Activated gamma-delta T cell treated with Interleukin-2 at 50 U/mL for 16 hours (primary cell): ENCODE data around the gene SERHL2.
"Not testable (repeated sequence)": the region's sequence is repeated elsewhere in the genome, so short reads cannot be mapped to it uniquely, and the experiment has no call there.

Source experiments
- DNase-seq: peaks from one replicate; pipeline ENCODE4 v3.0.0-alpha.2; 2020

Gene SERHL2

DNA sequence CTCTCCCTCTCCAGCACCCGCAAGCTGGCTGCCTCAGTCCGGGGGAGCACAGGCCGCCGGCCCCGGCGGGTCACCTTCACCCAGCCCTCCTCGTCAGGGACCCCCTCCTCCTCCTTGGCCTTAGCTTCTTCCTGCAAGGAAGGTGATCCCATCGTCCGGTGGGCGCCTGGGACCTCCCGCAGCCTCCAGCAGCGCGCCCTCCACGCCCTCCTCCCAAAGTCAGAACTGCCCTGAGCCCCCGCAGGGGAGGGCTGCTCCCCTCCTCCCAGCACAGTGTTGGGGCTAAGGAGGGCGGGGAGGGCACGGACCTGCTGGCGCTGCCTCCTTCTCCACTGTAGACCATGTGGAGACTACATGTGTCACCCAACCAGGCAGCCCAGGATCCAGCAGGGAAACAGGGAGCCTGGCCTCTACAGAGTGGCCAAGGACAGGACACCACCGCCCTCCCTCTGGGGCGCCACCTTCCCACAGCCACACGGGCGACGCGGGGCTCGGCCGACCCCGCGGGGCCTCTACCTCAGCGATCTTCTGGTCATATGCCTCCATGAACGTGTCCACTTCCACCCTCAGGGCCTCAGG, 22.3 kb downstream of the SERHL2 start:
- not testable (repeated sequence) for DNase-seq

DNA sequence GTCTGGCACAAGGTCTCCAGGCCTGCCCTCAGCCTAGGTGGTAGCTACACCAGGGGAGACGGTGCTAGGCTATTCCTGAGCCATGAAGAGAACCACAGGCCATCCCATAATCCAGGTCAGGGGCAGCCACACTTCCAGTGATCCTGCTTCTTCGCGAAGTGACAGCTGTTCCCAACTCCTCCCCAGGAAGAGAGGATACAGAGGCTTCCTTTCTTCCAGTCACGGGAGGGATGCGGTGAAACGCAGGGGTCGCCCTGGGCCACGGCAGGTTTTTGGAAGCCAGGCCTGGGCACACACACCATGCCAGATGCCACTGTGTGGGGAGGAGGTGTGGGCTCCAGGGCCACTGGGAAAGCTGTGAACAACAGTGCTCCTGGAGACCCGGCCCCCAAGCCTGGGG, 23.4 kb downstream of the SERHL2 start:
- DNase-seq: not testable (repeated sequence)

DNA sequence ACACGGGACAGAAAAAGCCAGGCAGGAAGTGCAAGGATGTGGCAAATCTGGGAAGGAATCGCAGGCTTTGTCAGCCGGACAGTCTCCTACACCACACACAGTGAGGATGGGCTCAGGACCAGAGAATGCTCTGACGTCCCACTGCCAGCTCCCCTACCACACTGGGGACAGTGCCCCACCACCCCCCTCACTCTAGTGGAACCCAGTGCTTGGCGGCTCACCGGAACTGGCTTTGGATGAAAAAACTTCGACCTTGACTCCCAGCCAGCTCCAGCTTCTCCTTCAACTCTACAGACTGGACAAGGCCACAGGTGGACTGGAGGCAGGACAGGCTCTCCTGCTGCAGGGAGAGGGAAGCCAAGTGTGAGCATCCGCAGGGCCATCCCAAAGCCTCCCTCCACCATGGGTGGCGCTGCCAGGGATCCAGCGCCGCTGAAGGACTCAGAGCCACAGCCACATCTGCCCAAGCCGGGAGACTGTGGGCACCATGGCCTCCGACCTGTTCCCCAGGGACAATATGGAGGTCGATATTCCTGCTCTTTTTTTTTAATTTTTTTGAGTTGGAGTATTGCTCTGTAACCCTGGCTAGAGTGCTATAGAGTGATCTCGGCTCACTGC, 24.0 kb downstream of the SERHL2 start:
- no peak for DNase-seq

DNA sequence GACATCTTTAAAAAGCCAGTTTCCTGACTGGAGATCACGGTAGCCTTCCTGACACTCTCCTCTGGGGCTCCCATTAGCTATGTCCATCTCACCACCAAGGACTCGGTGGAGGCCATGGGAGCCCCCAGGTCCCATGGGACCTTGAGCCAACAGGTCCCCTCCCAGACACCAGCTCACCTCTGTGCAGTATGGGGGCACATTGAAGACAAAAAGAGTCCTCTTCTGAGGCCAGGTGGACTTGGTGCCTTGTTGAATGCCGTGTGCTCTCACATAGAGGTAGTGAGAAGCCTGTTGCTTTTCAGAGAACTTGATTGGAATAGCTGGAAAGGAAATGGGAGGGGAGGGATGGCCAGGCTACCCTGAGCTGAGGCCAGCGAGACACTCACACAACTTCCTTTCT, 26.3 kb downstream of the SERHL2 start:
- not testable (repeated sequence) for DNase-seq

DNA sequence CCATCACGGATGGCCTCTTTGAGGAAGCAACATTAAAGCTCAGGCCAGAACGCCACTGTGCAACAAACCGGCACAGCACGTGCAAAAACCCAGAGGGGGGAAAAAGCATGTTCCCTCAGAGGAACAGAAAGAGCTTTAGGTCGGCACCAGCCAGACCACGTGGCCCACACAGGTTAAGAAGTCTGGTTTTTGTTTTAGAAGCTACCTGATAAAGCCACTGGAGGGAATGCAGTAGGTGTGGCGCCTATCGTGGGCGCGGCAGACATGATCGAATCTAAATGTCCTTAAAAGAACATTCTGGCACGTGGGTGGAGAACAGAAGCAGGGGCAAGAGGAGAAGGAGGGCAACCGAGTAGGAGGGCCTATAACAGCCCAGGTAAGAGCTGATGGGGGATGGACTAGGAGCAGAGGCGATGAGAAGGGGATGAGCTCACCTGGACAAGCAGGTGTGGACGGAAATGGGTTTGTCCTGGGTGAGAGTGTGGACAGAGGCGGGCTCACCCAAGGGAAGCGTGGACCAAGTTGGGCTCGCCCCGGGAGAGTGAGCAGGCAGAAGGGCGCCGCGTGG, 27.5 kb downstream of the SERHL2 start:
- DNase-seq: not testable (repeated sequence)

DNA sequence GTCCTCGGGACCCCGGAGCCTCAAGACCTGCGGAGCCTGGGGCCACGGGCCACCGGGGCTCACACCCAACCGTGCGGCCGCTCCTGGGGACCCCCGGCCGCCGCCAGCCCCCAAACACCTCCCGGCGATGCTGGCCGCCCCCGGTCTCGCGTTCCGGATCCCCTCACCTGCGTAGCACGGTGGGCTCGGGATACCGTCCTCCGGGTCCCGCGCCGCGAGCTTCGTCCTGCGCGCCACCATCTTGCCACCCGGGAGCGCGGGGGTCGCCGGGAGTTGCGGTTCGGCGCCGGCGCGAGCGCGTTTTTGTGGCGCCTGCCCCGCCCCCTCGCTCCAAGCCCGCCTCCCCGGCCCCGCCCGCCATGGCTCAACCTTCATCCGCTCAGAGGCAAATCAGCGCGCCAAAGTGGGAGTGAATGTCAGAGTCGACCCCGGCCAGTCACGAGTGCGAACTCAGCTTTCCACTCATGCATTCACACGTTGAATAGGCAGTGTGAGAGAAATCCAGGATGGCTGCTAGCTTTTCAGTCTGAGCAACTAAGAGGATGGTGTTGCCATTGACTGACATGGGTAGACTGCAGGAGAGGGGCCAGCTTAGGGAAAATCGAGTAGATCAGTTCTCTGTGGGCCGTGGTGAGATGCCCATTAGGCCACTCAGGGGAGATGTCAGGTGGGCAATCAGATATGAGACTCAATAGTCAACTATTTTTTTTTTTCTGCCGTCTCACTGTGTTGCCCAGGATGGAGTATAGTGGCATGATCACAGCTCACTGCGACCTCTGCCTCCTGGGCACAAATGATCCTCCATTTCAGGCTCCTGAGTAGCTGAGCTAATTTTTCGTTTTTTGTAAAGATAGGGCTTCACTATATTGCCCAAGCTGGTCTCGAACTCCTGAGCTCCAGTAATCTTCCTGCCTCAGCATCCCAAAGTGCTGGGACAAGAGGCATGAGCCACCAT, 28.3 kb downstream of the SERHL2 start:
- peak; percentile 78 for DNase-seq

DNA sequence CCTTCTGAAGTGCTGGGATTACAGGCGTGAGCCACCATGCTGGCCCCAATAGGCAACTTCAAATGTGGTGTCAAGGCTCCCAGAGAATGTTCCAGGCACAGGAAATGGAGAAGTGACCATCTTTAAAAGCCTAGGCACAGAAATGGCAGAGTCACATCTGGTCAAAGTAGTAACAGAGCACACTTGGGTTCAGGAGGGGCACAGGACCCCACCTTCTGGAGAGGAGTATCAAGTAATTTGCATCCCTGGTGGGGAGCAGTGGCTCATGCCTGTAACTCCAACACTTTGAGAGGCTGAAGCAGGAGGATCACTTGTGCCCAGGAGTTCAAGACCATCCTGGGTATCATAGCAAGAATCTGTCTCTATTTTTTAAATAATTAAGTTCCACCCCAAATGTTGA, 29.2 kb downstream of the SERHL2 start:
- no peak for DNase-seq

DNA sequence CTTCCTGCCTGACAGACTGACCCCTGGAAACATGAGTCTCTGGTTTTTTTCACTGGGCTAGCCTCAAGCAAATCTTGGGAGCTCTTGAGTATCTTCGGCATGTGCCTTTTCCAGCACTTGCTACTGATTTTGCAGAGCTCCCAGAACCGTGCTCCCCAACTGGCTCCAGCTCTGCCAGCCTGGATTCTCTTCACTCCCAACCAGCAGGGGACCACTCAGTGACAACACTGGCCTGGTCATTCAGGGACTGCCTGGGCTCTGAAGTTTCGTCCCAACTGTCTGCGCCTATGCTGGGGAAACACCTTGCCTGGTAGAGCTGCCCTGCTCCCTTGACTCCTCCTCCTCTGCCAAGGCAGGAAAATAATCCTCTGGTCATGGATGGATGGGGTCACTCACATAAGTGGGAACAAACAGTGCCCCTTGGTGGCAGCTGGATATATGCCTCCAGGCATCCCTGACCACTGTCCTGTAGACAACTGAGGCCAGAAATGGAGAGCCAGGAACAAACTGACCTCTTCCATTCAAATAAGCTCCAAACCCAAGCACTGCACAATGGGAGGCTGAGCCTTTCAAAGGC, 30.7 kb downstream of the SERHL2 start:
- no peak for DNase-seq

DNA sequence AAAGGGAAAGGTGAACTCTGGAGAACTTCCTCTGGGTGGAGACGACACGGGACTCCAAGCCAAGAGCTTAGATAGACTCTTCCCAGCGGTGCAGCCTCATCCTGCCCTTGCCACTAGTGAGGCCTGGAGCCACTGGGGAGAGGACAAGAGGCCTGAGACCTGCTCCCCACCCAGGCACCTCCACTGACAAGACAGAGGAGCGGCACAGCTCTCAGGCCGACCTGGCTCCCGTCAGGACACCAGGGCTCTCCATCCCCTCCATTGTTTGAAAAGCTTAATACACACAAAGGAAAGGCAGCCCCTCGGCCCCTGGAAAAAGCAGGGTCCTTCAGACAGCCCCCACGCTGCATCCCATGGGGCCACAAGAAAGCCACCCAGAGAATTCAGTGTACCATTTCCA, 31.3 kb downstream of the SERHL2 start:
- no peak for DNase-seq

DNA sequence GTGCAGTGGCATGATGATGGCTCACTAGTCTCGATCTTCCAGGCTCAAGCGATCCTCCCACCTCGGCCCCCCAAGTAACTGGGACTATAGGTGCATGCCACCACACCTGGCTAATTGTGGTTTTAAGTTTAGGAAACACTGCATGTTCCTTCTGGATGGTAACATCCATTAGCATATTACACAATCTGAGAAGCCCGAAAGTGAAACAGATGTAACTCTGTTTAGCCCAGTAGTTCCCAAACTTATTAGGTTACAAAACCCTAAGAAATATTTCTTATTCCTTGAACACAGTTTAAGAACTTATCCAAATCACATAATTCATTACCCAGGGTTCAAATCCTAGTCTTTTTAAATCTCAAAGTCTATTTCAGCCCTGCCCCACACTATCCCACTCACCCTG, 32.6 kb downstream of the SERHL2 start:
- no peak for DNase-seq

DNA sequence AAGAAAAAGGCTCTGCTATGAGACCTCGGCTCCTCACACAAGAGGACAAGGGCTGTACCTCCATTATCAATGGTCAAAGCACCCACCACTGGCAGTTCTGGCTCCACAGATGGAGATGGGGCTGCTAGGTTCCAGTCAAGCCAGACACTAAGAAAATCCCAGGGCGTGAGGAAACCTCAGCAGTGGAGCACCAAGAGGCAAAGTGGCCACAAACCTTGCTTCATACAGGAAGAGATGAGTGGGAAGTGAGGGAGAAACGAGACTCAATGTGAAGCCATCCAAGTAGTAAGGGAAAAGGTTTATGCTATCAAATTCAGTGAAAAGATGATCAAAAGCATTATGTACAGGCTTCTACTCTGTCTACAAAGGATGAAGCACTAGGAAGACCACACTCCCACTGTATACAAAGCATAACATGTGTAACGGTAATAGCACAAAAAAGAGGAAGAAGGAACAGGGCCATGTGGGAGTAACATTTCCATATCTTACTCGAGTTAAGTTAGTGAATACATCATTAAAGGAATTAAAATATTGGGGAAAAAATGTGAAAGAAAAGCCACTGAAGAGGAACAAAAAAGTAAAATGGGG, 33.9 kb downstream of the SERHL2 start:
- DNase-seq: no peak

DNA sequence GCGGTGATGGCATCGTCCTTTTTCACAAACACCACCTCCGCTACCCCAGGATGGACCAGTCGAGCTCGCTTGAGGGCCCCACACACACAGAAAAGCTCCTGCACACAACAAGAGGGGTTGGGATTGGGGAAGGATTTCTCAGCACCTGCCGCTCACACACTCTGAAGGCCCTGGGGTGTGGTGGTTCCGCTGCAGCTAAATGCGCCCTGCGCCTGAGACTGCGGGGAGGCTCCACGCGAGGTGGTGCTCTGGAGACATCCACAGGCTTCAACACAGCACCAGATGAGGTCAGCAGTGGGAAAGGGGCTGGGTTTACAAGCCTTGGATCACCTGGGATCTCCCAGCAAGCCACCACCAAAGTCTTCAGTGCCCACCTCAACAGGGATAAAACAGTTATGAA, 38.2 kb downstream of the SERHL2 start:
- no peak for DNase-seq

DNA sequence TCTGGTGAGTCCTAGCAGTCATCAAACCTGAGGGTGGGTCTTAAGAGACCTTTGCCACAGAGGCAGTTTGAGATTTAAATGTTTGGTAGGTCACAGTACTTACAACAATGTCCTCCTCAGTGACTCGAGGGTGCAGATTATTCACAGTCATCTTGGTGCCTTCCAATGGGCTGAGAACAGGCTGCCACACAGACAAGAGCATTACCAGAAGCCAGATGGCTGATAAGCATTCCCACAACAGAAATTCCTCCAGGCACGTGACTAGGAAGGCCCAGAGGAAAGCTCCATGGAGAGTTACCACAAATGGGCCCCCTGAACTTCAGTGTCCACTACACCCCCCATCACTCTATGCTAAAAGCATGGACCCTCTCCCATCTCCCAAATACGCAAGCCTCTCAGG, 41.7 kb downstream of the SERHL2 start:
- no peak for DNase-seq

DNA sequence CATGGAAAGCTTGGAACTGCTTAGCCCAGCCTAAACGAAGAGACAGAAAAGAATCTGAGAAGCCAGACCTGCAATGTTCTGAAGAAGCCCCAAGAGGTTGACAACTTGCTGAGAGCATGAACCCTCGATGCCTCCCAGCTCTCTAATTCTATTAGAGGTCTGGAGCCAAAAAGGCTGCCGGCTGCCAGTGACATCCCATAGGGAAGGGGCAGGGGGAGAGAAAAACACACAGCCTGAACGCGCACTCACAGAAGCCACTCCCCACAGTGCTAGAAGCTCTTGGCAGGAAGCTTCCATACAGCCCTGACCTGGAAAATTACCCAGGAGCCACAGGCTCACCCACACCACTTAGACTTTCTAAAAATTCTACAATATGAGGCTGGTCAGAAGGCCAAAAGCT, 42.6 kb downstream of the SERHL2 start:
- DNase-seq: no peak

DNA sequence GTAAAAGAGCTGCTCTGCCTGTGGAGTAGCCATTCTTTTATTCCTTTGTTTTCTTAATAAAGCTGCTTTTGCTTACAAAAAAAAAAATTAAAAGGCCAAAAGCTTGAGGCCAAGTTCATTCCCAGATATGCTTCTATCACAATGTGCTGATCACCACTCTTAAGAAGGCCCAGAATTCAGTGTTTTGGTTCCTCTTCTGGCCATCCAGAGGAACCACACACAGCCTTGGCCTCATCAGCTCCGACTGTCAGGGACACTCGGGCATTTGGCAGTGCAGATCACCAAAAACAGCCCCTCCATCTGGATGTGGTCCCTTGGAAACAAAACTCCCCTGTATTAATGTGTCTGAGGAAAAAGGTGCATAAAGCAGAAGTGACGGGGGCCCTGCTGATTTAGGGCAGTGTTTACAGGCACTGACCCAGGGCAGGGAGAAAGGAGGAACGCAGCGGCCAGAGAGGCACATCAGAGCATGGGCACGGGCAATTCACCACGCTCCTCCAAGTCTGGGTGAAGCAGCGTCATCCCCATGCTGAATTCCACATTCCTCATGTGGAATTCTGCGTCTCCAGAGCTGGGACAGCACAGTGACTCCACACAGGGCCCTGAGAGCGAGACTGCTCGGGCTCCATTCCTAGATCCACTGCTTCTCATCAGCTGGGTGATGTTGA, 43.2 kb downstream of the SERHL2 start:
- no peak for DNase-seq

DNA sequence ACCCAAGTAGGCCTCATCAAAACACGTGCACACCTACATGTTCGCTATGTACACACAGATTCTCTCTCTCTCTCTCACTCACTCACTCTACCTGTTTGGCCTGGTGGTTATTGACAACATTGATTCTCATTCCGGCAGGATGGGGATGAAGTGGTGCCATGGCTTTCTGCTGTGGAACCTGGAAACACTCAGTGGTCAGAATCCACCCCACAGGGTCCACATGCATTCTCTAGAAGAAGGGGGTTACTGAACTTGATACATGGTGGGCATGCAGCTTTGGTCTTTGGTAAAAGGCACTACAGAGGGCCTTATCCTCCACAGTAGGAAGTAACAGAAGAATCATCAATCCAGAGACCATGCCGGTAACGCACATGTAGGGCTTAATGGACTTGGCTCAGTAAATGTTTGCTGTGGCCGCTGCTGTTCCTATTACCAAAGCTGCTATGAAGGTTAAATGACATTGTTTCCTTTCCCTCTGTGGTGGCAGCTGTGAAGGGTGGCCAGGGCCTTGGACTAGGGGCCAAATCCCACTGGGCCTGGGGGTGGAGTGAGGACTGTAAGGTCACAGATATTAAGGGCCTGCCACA, 48.2 kb downstream of the SERHL2 start:
- DNase-seq: no peak

DNA sequence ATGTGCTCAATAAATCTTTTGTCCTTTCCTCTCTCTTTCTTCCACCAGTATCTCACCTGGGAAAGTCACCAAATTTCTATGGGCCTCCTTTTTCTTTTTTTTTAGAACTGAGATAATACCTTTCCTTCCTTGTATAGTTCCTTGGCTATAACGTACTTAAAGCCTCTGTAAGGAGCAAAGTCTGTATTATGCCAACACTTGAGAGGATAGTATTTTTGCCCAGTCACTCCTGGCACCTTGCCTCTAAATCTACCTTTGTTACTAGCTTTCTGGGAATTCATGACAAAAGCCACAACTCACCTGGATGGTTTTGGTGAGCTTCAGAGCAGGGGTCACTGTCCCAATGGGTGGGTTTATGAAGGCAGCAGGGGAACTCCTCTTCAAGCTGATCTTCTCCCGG, 48.7 kb downstream of the SERHL2 start:
- no peak for DNase-seq

DNA sequence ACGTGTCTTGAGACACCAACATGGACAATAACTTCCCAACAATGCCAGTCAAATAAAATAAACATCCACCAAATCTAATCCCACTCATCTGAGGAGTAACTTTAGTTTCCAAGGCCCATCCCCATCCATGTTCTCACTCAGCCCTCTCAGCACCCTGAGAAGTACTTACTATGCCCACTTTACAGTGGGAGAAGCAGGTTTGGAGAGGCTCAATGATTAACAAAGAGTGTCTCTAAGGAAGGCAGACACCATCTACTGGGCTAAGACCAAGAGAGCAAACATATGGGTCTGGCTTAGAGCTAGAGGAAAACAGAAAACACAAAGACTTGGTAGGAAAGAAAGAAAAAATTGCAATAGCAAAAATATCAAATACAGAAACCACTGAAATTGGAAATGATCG, 49.7 kb downstream of the SERHL2 start:
- DNase-seq: no peak

DNA sequence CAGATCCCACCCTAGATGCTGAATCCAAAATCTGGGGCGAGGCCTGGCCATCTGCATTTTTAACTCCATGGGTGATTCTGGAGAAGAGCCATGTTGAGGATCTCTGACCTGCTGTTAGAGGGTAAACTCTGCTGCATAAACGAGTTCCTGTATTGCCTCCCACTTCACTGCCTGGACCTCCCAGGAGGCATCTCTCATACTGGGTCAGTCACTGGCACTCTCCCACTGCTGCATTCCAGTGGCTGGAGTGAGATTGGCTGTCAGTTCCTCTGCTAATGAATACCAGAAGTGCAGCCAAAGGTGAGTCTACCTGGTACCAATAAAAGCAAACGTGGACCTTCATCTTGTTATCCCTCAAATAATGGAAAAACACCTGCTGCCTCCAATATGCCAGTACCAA, 50.6 kb downstream of the SERHL2 start:
- no peak for DNase-seq

DNA sequence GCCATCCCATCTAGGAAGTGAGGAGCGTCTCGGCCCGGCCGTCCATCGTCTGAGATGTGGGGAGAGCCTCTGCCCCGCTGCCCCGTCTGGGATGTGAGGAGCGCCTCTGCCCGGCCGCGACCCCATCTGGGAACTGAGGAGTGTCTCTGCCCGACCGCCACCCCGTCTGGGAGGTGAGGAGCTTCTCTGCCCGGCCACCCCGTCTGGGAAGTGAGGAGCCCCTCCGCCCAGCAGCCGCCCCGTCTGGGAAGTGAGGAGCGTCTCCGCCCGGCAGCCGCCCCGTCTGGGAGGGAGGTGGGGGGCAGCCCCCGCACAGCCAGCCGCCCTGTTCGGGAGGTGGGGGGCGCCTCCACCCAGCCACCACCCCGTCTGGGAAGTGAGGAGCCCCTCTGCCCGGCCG, 53.9 kb downstream of the SERHL2 start:
- not testable (repeated sequence) for DNase-seq

DNA sequence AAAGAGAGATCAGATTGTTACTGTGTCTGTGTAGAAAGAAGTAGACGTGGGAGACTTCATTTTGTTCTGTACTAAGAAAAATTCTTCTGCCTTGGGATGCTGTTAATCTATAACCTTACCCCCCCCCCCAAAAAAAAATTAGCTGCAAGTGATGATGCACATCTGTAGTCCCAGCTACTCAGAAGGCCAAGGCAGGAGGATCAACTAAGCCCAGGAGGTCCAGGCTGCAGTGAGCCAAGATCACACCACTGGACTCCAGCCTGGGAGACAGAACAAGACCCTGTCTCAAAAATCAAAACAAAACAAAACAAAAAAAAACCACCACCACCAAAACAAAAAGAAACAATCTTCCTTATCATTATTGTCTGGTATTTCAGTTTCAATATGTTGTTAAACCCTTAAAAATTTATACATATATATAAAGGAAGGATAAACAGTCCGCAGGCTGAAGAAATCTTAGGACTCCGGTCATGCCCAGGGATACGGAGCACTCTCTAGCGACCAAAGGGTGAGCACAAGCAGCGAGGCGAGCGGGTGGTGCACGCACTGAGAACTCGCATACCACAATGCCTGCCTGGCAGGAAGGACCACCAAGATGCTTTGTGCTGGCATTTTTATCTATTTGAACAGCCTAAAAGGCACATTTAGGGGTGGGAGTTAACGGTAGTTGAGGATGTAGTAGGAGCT, 54.5 kb downstream of the SERHL2 start:
- no peak for DNase-seq
